Measurements from ENCODE around the gene GCKR.

GCKR gene

GRCh38 chr2:27461118-27461517, 35.5 kb upstream of the GCKR start:
- ATAC-seq: no peak
- TF ChIP-seq ZNF565 (CRISPR knock-in tag; conservative IDR thresholded peaks at IDR 0.05; ENCODE audit: low read depth) (no peak), ZFP30 (CRISPR knock-in tag; IDR thresholded peaks at IDR 0.05) (no peak), OSR1 (CRISPR knock-in tag; IDR thresholded peaks at IDR 0.05) (no peak), ZFP3 (CRISPR knock-in tag; IDR thresholded peaks at IDR 0.05) (no peak), SNAI2 (CRISPR knock-in tag; IDR thresholded peaks at IDR 0.05) (no peak), GLIS3 (CRISPR knock-in tag; IDR thresholded peaks at IDR 0.05) (no peak), ISL1 (CRISPR knock-in tag; IDR thresholded peaks at IDR 0.05) (no peak), ZNF70 (CRISPR knock-in tag; IDR thresholded peaks at IDR 0.05) (no peak), PATZ1 (CRISPR knock-in tag; IDR thresholded peaks at IDR 0.05; ENCODE audit: borderline replicate concordance) (no peak), CSRNP3 (CRISPR knock-in tag; IDR thresholded peaks at IDR 0.05) (no peak), CSDC2 (CRISPR knock-in tag; IDR thresholded peaks at IDR 0.05) (no peak)

- ATAC-seq: no peak
- TF ChIP-seq TCF4 (CRISPR knock-in tag; IDR thresholded peaks at IDR 0.05; ENCODE audit: borderline replicate concordance) (no peak), ZNF70 (CRISPR knock-in tag; IDR thresholded peaks at IDR 0.05) (no peak), ZFP3 (CRISPR knock-in tag; IDR thresholded peaks at IDR 0.05) (no peak), OSR1 (CRISPR knock-in tag; IDR thresholded peaks at IDR 0.05) (no peak), TOX (CRISPR knock-in tag; IDR thresholded peaks at IDR 0.05; ENCODE audit: borderline replicate concordance) (no peak), ZNF8 (CRISPR knock-in tag; IDR thresholded peaks at IDR 0.05) (no peak), PPARA (CRISPR knock-in tag; IDR thresholded peaks at IDR 0.05; ENCODE audit: borderline replicate concordance) (no peak), PATZ1 (CRISPR knock-in tag; IDR thresholded peaks at IDR 0.05; ENCODE audit: borderline replicate concordance) (no peak), ARNTL (CRISPR knock-in tag; IDR thresholded peaks at IDR 0.05; ENCODE audit: borderline replicate concordance, low read depth) (no peak), ZFP30 (CRISPR knock-in tag; IDR thresholded peaks at IDR 0.05) (no peak), TSHZ2 (CRISPR knock-in tag; IDR thresholded peaks at IDR 0.05) (no peak), ZC3H10 (CRISPR knock-in tag; IDR thresholded peaks at IDR 0.05) (no peak), ISL1 (CRISPR knock-in tag; IDR thresholded peaks at IDR 0.05) (no peak), CSRNP3 (CRISPR knock-in tag; IDR thresholded peaks at IDR 0.05) (no peak), SNAI2 (CRISPR knock-in tag; IDR thresholded peaks at IDR 0.05) (no peak), POU6F1 (CRISPR knock-in tag; IDR thresholded peaks at IDR 0.05; ENCODE audit: borderline replicate concordance, low read depth) (no peak)
These were observed 32.2 kb upstream of the GCKR start for GRCh38 chr2:27464443-27464842.

All from SK-N-SH treated with all-trans-retinoic acid at 6 μM for 48 hours (cell line).